Stomach (tissue), 9 donors: ENCODE data around the gene VTI1A. TPM values are rescaled to one million over a fixed set of nuclear protein-coding genes. Genes with fewer than 3 reads are reported as not detected.

Source experiments
- DNase-seq, 2 donors: peaks; one replicate each; pipeline versions ENCODE4 v3.0.0 to v3.0.0-alpha.2; 2013 to 2019
- H3K27ac ChIP-seq, 5 donors: fragments of 200-600 bp in 4 of 5; sonication (generic) in 4 of 5; one replicate each; pipeline ENCODE4 v1.5.1; 2013 to 2019; ENCODE audit warnings: mild to moderate bottlenecking in 1 of 5, moderate library complexity in 1 of 5
- H3K27me3 ChIP-seq, 3 donors: fragments of 200-600 bp; sonication (generic); one replicate each; pipeline ENCODE4 v1.5.1; 2017 to 2019; ENCODE audit warnings: mixed run types in 1 of 3
- H3K36me3 ChIP-seq, 4 donors: fragments of 200-600 bp; sonication (generic); 1 replicate in 3 of 4; 2 replicates in 1 of 4; pipeline ENCODE4 v1.5.1; 2016 to 2019
- H3K4me1 ChIP-seq, 4 donors: fragments of 200-600 bp; sonication (generic); one replicate each; pipeline ENCODE4 v1.5.1; 2016 to 2019
- H3K4me3 ChIP-seq, 4 donors: fragments of 200-600 bp; sonication (generic) in 3 of 4; one replicate each; pipeline ENCODE4 v1.5.1; 2016 to 2019; ENCODE audit warnings: mild to moderate bottlenecking in 1 of 4
- H3K9me3 ChIP-seq, 4 donors: fragments of 200-600 bp; sonication (generic); one replicate each; pipeline ENCODE4 v1.5.1; 2016 to 2019
- CTCF ChIP-seq, 7 experiments: fragments of 450-650 bp in 4 of 7; fragments of 200-600 bp in 3 of 7; sonication (generic) in 3 of 7; IDR thresholded peaks; one replicate each; pipeline ENCODE4 v1.5.1; 2016 to 2019; ENCODE audit warnings: antibody characterized with exemption in 7 of 7, control low read depth in 2 of 7, mild to moderate bottlenecking in 1 of 7
- EP300 ChIP-seq: sonication (generic); formaldehyde crosslinking; IDR thresholded peaks from one replicate; pipeline ENCODE4 v1.6.1; 2017; ENCODE audit warnings: antibody characterized with exemption
- POLR2A ChIP-seq, 4 donors: fragments of 450-650 bp; IDR thresholded peaks; one replicate each; pipeline ENCODE4 v1.6.1; 2016; ENCODE audit warnings: antibody characterized with exemption in 4 of 4, control low read depth in 2 of 4, mild to moderate bottlenecking in 1 of 4, moderate library complexity in 1 of 4
- POLR2AphosphoS5 ChIP-seq, 3 donors: sonication (generic); formaldehyde crosslinking; IDR thresholded peaks; one replicate each; pipeline ENCODE4 v1.6.1; 2016; ENCODE audit warnings: antibody characterized with exemption in 3 of 3
- WGBS, 5 donors: extraction: QIAGEN DNeasy Blood & Tissue Kit in 3 of 5; methylation state at CpG; one replicate each; pipeline versions ENCODE4 v1.1.5 to v1.1.7; 2013 to 2018; 5-methylcytosine and 5-hydroxymethylcytosine counted together
- intact Hi-C: fragments of 100-400 bp; cut with DNase I; formaldehyde crosslinking; loops from one replicate; pipeline ENCODE4 v1.15.1; 2023; ENCODE audit warnings: low total_unique reads
- polyA plus RNA-seq, 3 donors: library from polyadenylated mRNA; stranded (reverse); fragments of 200-250 nt; gene quantifications; one replicate each; pipeline ENCODE4 v1.2.3, GENCODE V29; 2013
- total RNA-seq, 5 donors: library from RNA; depleted of rRNA; stranded (reverse); fragments of >200 nt; gene quantifications; one replicate each; pipeline versions ENCODE4 v1.1.0 to v1.2.3, GENCODE V29; 2014 to 2016
- donor health status: healthy with polysubstance abuse.
- donor health status: Bipolar disorder and iron deficiency.
- donor health status: healthy.

The VTI1A gene
- total and polyA plus RNA-seq, 8 donors = 6.5 to 222 (median 57.4) TPM

GRCh38 chr10:112769081-112769480 is 322.1 kb downstream of the VTI1A start:
- Histone ChIP-seq H3K4me1 (no peaks in the 10 kb centered on the region), H3K4me3 (no peak overlapping the region), H3K9me3 (no peaks in the 10 kb centered on the region), H3K27me3 (no peaks in the 10 kb centered on the region), H3K36me3 (no peaks in the 10 kb centered on the region), H3K27ac (no peak overlapping the region)
- intact Hi-C loops = no loop called here
- WGBS, 5 donors = 42 to 80% (median 65%) methylated on average over 2 of the region's 2 CpGs
- DNase-seq = no peak
- TF ChIP-seq EP300 (no peak), POLR2A (IDR thresholded peaks at IDR 0.05) (no peak), POLR2AphosphoS5 (IDR thresholded peaks at IDR 0.05) (no peak)

GRCh38 chr10:112769611-112770370 is 322.8 kb downstream of the VTI1A start:
- Histone ChIP-seq H3K9me3 (no peaks in the 10 kb centered on the region), H3K4me3 (no peak overlapping the region), H3K27me3 (no peaks in the 10 kb centered on the region), H3K27ac (no peak overlapping the region), H3K36me3 (no peaks in the 10 kb centered on the region), H3K4me1 (no peaks in the 10 kb centered on the region)
- intact Hi-C loops = no loop called here
- TF ChIP-seq POLR2AphosphoS5 (IDR thresholded peaks at IDR 0.05) (no peak), EP300 (no peak), POLR2A (IDR thresholded peaks at IDR 0.05) (no peak), CTCF (IDR thresholded peaks at IDR 0.05) (no peak)
- WGBS, 5 donors = 89 to 92% (median 91%) methylated on average over 6 of the region's 6 CpGs
- no peak for DNase-seq

GRCh38 chr10:112771733-112772132 is 324.7 kb downstream of the VTI1A start:
- 84 to 99% (median 96%) methylated on average over 3 of the region's 3 CpGs for WGBS, 5 donors
- Histone ChIP-seq H3K36me3 (no peaks in the 10 kb centered on the region), H3K27ac (no peak overlapping the region), H3K27me3 (no peaks in the 10 kb centered on the region), H3K4me1 (peaks cover 0 to 14% (median 5%) of the 10 kb centered on the region in 4 donors), H3K9me3 (no peaks in the 10 kb centered on the region), H3K4me3 (no peak overlapping the region)
- intact Hi-C loops = no loop called here
- no peak for TF ChIP-seq POLR2A (IDR thresholded peaks at IDR 0.05)
- DNase-seq = no peak

- Histone ChIP-seq H3K36me3 (no peaks in the 10 kb centered on the region), H3K9me3 (no peaks in the 10 kb centered on the region), H3K4me3 (no peak overlapping the region), H3K4me1 (peaks cover 0 to 24% (median 9%) of the 10 kb centered on the region in 4 donors), H3K27ac (no peak overlapping the region), H3K27me3 (no peaks in the 10 kb centered on the region)
- intact Hi-C loops = no loop called here
- no peak for TF ChIP-seq POLR2AphosphoS5 (IDR thresholded peaks at IDR 0.05)
- TF ChIP-seq CTCF (IDR thresholded peaks at IDR 0.05) = no peak
- TF ChIP-seq POLR2A (IDR thresholded peaks at IDR 0.05) = no peak
- TF ChIP-seq EP300 = no peak
- DNase-seq = no peak
- WGBS, 5 donors = 96 to 100% (median 98%) methylated on average over 3 of the region's 3 CpGs
These were observed 326.8 kb downstream of the VTI1A start for GRCh38 chr10:112773783-112774182.

GRCh38 chr10:112774210-112774609 is 327.2 kb downstream of the VTI1A start:
- Histone ChIP-seq H3K27me3 (no peaks in the 10 kb centered on the region), H3K27ac (no peak overlapping the region), H3K9me3 (no peaks in the 10 kb centered on the region), H3K36me3 (no peaks in the 10 kb centered on the region), H3K4me3 (no peak overlapping the region), H3K4me1 (peaks cover 0 to 28% (median 10%) of the 10 kb centered on the region in 4 donors)
- intact Hi-C loops = no loop called here
- TF ChIP-seq EP300 (no peak), POLR2A (IDR thresholded peaks at IDR 0.05) (no peak), POLR2AphosphoS5 (IDR thresholded peaks at IDR 0.05) (no peak), CTCF (IDR thresholded peaks at IDR 0.05) (no peak)
- WGBS, 5 donors = 82 to 94% (median 92%) methylated on average over 1 of the region's 1 CpG
- DNase-seq = no peak
